ENCODE results near the gene FBXO47.

GRCh38 chr17:38912221-38912813 lies 54.9 kb downstream of the FBXO47 start:
- TF ChIP-seq POLR2AphosphoS5 (IDR thresholded peaks at IDR 0.05; ENCODE audit: borderline replicate concordance, low read depth, low read length) = no peak
- TF ChIP-seq EZH2 (IDR thresholded peaks at IDR 0.05) = no peak
- no peak for TF ChIP-seq FOXP2 (optimal IDR thresholded peaks at IDR 0.05; ENCODE audit: control extremely low read depth, extremely low read length, insufficient read depth)
